Astrocyte of the spinal cord (primary cell): Measurements from ENCODE around the gene RREB1.

Source experiments
- DNase-seq: peaks from one replicate; pipeline ENCODE4 v3.0.0; 2011; ENCODE audit warnings: low read depth, low spot score
- H3K4me3 ChIP-seq: 2 replicates; pipeline ENCODE4 v1.5.1; 2011; ENCODE audit warnings: low read depth, mild to moderate bottlenecking, low read length, moderate library complexity
- CTCF ChIP-seq: IDR thresholded peaks from 2 replicates; pipeline ENCODE4 v1.5.1; 2012; ENCODE audit warnings: low read depth, mild to moderate bottlenecking, low read length, inconsistent platforms
- in situ Hi-C: cut with HindIII; loops from 2 replicates; pipeline ENCODE4 v1.10.0; 2017; ENCODE audit warnings: low sequenced_read_pairs

RREB1 gene

DNA sequence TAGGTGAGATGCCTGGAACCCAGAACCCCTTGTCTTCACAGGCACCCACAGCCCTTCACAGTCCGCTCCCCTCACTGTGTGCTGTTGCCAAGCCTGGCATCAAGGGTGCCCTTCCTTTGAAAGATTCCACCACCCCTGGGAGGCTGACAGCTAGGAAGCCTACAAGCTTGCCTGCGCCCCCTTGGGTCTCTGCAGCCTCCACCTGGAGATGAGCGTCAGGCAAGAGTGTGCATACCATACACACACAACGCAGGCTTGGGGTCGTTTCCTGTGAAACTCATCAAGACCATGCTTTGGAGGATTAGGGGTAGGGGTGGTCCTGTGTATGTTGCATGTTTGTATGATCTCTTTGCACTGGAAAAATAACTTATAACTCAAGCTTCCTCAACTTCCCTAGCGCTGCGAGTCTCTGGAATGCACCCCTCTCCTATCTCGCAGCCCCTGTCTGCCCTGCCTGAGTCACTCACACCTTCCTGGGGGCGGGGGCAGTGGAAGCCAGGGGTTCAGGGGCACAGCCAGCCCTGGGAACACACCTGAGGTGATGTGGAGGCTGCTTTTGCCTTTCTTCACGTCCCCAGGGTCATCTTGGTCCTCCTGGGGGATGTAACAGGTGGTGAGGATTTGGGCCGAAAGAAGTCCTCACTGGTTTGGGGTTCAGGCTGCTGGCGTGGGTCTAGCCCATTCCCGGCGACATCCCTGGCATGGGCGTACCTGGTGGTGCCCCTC, 138.1 kb downstream of the RREB1 start:
- no peak overlapping the region for H3K4me3 ChIP-seq
- TF ChIP-seq CTCF, result no peak
- no peak for DNase-seq
- in situ Hi-C loops, result no loop called here

GRCh38 chr6:7246401-7247178, 138.8 kb downstream of the RREB1 start:
- in situ Hi-C loops, result no loop called here
- no peak overlapping the region for H3K4me3 ChIP-seq
- DNase-seq, result no peak
- no peak for TF ChIP-seq CTCF

- TF ChIP-seq CTCF, result no peak
- DNase-seq, result no peak
- no peak overlapping the region for H3K4me3 ChIP-seq
- in situ Hi-C loops, result no loop called here
Measured at GRCh38 chr6:7247179-7247456, 139.4 kb downstream of the RREB1 start.

GRCh38 chr6:7247828-7248227, 140.1 kb downstream of the RREB1 start:
- H3K4me3 ChIP-seq, result no peak overlapping the region
- in situ Hi-C loops, result no loop called here
- TF ChIP-seq CTCF, result no peak
- DNase-seq, result no peak

GRCh38 chr6:7249391-7249790, 141.6 kb downstream of the RREB1 start:
- in situ Hi-C loops, result no loop called here
- no peak for TF ChIP-seq CTCF
- DNase-seq, result no peak
- no peak overlapping the region for H3K4me3 ChIP-seq

DNA sequence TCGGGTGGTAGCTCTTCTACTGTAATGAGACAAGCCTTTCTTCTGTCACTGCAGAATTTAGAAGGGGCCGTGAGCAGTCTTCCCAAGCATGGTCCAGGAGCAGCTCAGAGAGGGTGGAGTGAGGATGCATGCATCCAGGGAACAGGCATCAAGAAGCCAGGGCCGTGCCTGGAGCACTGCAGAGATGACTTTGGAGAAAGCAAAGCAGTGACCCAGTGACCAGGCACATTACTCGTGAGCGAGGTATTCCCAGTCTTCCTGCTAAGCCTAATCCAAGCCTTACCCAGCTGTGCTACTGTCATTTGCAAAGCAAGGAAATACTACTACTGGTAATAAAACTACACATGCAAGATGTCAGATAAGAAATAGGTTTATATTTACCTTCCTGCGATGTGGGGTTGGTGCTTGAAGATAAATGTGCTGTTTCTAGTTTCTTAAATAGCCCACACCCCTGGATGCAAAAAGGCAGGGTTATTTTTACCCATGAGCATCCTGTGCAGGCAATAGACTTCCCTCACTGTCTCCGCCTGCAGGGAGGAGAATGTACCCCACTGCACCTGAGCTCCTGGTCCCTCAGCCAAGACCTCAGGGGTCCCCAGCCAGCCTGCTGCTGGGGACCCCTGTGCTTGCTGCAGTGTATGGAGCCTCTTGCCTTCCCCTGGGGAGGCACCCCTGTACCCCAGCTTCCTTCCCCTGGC, 142.3 kb downstream of the RREB1 start:
- no peak for DNase-seq
- no peak overlapping the region for H3K4me3 ChIP-seq
- no peak for TF ChIP-seq CTCF
- in situ Hi-C loops, result no loop called here
